T-helper 1 cell (primary cell): Measurements from ENCODE around the gene COL27A1.
"Not testable (repeated sequence)": the region's sequence is repeated elsewhere in the genome, so short reads cannot be mapped to it uniquely, and the experiment has no call there.

Source experiments
- DNase-seq, 5 donors: peaks; one replicate each; pipeline ENCODE4 v3.0.0-alpha.2; 2012 to 2020

Gene COL27A1

DNA sequence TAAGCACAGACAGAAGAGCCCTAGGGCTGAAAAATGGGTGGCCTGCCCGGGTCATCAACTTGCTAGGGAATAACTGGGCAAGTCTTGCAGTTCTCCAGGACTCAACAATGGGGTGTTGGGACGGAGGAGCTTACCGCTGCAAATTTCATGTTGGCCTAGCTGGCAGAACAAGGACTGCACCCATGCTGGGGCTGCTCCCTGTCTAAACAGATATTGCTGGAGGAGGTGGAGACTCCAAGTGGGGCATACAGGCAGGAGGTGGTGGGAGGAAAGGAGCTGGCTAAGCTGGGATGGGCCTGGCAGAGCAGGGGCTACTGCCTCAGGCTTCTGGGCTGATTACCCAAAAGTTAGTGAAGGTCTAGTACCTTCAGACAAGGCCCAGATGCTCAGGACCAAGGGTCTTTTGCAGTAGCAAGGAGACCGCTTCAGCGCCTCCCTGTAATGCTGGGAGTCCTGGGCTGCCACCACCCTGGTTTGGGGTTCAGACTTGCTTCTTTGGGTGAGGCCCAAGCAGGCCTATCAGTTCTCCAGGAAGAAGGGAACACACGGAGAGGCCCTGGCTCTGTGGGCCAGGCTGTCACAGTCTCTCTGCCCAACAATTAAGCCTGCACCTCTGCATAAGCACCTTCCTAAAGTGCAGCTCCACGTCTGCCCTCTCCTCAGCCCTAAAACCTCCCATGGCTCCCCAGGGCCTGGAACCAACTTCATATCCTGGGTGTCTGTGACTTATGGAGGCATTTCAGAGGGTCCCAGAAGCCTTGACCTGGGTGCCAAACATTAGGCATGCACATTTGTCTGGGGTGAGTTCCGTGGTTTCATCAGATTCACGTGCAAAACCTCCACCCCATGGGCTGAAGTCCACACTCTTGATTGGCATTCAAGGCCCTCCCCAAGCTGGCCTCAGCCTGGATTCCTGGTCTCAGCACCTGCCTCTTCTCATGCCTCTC, 32.0 kb upstream of the COL27A1 start:
- DNase-seq, result no peak

GRCh38 chr9:114124138-114124537, 31.2 kb upstream of the COL27A1 start:
- no peak for DNase-seq

- no peak for DNase-seq
Measured at GRCh38 chr9:114124666-114125475, 30.5 kb upstream of the COL27A1 start.

DNA sequence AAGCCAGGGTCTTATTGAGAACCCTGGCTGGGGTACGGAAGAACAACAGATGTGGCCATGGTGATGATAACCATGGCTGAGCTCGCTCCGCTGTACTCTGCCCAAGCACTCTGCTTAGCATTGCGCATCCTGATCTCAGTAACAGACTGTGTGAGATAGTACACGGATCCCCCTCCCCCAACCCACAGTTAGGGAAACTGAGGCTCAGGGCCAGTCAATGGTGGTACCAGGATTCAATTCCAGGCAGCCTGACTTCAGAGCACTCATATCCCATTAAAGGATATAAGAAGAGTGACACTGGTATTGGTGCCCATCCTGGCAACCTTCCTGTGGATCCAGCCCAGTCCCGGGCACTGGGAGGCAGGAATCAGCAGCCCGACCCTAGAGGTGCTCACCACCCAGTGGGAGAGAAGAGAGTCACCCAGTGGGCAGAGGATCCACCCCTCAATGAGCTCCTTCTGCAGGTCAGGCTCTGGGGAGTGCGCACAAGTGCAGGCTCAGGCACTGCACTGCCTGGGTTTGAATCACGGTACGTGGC, 29.8 kb upstream of the COL27A1 start:
- no peak for DNase-seq

GRCh38 chr9:114126247-114127060, 28.9 kb upstream of the COL27A1 start:
- no peak for DNase-seq

DNA sequence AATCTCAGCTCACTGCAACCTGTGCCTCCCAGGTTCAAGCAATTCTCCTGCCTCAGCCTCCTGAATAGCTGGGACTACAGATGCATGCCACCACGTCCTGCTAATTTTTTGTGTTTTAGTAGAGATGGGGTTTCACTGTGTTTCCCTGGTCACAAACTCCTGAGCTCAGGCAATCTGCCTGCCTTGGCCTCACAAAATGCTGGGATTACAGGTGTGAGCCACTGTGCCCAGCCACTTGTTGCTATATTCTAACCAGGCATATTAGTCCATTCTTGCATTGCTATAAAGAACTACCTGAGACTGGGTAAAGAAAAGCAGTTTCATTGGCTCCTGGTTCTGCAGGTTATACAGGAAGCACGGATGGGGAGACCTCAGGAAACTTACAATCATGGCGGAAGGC, 26.6 kb upstream of the COL27A1 start:
- not testable (repeated sequence) for DNase-seq

DNA sequence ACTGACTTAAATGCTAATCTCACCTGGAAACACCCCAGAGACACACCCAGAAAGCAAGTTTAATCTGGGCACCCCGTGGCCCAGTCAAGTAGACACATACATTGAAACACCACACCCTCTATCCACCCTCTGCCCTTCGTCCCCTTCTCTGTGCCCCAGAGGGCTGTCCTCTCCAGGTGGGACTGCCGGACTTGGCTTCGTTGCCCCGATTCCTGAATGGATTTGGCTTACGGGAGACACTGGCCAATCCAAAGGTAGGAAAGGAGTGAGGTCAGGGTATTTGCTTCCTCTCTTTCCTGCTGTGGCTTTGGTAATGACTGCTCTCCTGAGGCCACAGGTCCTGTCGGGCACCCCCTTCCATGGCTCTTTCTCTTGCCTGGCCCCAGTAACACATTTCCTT, 25.2 kb upstream of the COL27A1 start:
- DNase-seq, result no peak

- no peak for DNase-seq
Measured at GRCh38 chr9:114130624-114131277, 24.6 kb upstream of the COL27A1 start.

- no peak for DNase-seq
Measured at GRCh38 chr9:114131808-114132549, 23.4 kb upstream of the COL27A1 start.

- DNase-seq, result no peak
Measured at GRCh38 chr9:114132550-114132918, 22.8 kb upstream of the COL27A1 start.

GRCh38 chr9:114134827-114135396, 20.4 kb upstream of the COL27A1 start:
- DNase-seq, result no peak

DNA sequence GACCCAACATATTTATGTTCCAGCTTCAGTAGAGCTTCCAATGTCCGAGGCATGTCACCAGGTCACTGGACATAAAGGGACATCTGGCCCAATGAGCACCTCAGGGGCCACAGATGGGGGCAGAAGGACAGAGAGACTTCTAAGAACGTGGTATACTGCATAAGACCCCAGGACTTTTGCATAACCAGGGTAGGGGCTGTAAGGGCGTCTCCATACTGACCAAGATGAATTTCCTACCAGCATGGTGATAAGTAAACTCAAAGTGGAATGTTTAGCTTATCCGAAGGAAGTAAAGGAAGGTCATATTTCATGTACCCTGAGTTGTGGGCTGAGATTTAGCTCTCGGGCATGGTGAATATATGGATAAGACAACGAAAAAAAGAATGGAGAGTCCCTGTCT, 17.5 kb upstream of the COL27A1 start:
- DNase-seq, result no peak

- no peak for DNase-seq
Measured at GRCh38 chr9:114138552-114138971, 16.8 kb upstream of the COL27A1 start.

- DNase-seq, result no peak
Measured at GRCh38 chr9:114139071-114139470, 16.3 kb upstream of the COL27A1 start.

- DNase-seq, result no peak
Measured at GRCh38 chr9:114140401-114140800, 14.9 kb upstream of the COL27A1 start.

GRCh38 chr9:114140850-114141249, 14.5 kb upstream of the COL27A1 start:
- DNase-seq, result no peak

- no peak for DNase-seq
Measured at GRCh38 chr9:114141553-114142402, 13.6 kb upstream of the COL27A1 start.

DNA sequence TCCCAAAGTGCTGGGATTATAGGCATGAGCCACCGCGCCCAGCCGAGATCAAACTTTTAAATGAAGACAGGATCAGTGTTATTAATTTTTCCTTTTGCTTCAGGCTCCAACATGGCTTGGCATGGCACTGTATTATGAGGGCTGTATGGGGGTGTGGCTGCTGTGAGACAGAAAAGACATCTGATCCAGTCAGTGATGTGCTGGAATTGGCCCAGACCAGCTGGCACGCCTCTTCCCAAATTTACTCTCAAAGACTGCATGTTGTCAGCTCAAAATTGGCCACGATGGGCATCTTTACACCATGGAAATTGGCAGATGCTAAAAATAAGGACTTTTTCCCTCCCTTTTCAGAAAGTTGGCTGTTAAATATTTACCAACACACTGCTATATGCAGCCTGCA, 12.1 kb upstream of the COL27A1 start:
- DNase-seq, result no peak

GRCh38 chr9:114146735-114147134, 8.6 kb upstream of the COL27A1 start:
- no peak for DNase-seq

GRCh38 chr9:114149181-114149580, 6.2 kb upstream of the COL27A1 start:
- no peak for DNase-seq
